ENCODE data around the gene UTRN. TPM values are rescaled to one million over a fixed set of nuclear protein-coding genes. Genes with fewer than 3 reads are reported as not detected.
A peak's percentile ranks its signal among the peaks of the same experiment; 100 is the strongest.

Gene UTRN
- 93.2 and 130 TPM in 2 replicates for total RNA-seq
- 37.8 and 43.9 TPM in 2 replicates for polyA plus RNA-seq
- polyA plus RNA-seq (2012) = 25.5 and 37.2 TPM in 2 replicates
- polyA minus RNA-seq (ENCODE audit: low replicate concordance) = 72.9 and 86.0 TPM in 2 replicates

DNA sequence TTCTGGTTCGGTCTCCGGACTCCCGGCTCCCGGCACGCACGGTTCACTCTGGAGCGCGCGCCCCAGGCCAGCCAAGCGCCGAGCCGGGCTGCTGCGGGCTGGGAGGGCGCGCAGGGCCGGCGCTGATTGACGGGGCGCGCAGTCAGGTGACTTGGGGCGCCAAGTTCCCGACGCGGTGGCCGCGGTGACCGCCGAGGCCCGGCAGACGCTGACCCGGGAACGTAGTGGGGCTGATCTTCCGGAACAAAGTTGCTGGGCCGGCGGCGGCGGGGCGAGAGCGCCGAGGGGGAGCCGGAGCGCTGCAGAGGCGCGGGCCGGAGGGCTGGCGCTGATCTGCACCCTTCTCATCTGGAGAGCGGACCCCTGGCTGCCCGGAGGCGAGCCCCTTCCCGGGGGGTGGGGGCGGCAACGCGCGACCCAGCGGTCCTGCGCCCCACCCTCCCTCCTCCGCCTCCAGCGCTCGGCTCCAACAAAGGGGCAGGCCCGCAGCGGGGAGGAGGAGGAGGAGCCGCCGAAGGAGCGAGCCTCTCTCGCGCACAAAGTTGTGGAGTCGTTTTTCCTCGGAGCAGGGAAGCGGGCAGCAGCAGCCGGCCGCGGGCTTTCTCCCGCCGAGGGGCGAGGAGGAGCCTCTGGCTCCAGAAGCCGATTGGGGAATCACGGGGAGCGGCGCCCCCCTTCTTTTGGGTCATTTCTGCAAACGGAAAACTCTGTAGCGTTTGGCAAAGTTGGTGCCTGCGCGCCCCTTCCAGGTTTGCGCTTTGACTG, at the start of gene UTRN:
Gene UTRN (plus strand): TSS at position 553 of the 765 bp plus-strand sequence. CDS start 6,494 bp downstream, outside the sequence.
- peak; percentile 85 to 87 for DNase-seq (ENCODE audit: low read depth in 2 of 2)
- Histone ChIP-seq H3K4me1 (ENCODE audit: control insufficient read depth, extremely low read depth, insufficient read depth, low read length) (no peaks in the 10 kb centered on the region), H3K79me2 (ENCODE audit: control insufficient read depth, insufficient read depth, low read length) (peaks cover 23% of the 10 kb centered on the region)

DNA sequence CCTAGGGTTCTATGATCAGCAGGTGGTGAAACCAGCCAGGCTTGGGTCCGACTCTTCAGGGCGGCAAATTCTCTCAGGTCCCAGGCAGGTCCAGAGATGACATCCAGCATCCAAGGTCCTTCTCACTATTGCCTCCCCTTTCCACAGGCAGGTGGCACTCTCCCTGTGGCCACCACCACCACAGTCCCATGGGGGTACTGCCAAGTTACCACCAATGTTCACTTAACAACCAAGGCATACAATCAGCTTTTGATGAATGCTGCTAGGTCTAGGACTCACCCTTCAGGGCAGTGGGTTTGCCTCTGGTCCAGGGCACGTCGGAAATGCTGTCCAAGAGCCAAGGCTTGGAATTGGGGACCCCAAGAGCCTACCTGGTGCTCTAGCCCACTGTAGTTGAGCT, 40.4 kb upstream of the UTRN start:
- Histone ChIP-seq H3K4me3 (replicated peaks in 1 of 4; ENCODE audit: control extremely low read depth in 1 of 4, insufficient read depth in 1 of 4, low read depth in 3 of 4, low read length in 4 of 4) (no peak overlapping the region), H3K36me3 (ENCODE audit: control insufficient read depth, insufficient read depth, low read length) (no peaks in the 10 kb centered on the region), H4K20me1 (ENCODE audit: control insufficient read depth, extremely low read depth, insufficient read depth, low read length) (no peaks in the 10 kb centered on the region), H2AFZ (ENCODE audit: low read length) (no peak overlapping the region), H3K27ac (ENCODE audit: insufficient read depth, low read length) (no peak overlapping the region), H3K79me2 (ENCODE audit: control insufficient read depth, insufficient read depth, low read length) (no peaks in the 10 kb centered on the region), H3K4me2 (ENCODE audit: extremely low read depth, insufficient read depth, low read length) (no peak overlapping the region), H3K9me3 (ENCODE audit: control insufficient read depth, insufficient read depth, low read depth, low read length) (no peaks in the 10 kb centered on the region), H3K4me1 (ENCODE audit: control insufficient read depth, extremely low read depth, insufficient read depth, low read length) (peaks cover 5% of the 10 kb centered on the region), H3K9ac (ENCODE audit: insufficient read depth, low read length) (no peak overlapping the region), H3K27me3 (ENCODE audit: control insufficient read depth, insufficient read depth, low read length) (no peaks in the 10 kb centered on the region)
- TF ChIP-seq, protein P1, sequence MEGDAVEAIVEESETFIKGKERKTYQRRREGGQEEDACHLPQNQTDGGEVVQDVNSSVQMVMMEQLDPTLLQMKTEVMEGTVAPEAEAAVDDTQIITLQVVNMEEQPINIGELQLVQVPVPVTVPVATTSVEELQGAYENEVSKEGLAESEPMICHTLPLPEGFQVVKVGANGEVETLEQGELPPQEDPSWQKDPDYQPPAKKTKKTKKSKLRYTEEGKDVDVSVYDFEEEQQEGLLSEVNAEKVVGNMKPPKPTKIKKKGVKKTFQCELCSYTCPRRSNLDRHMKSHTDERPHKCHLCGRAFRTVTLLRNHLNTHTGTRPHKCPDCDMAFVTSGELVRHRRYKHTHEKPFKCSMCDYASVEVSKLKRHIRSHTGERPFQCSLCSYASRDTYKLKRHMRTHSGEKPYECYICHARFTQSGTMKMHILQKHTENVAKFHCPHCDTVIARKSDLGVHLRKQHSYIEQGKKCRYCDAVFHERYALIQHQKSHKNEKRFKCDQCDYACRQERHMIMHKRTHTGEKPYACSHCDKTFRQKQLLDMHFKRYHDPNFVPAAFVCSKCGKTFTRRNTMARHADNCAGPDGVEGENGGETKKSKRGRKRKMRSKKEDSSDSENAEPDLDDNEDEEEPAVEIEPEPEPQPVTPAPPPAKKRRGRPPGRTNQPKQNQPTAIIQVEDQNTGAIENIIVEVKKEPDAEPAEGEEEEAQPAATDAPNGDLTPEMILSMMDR (conservative IDR thresholded peaks at IDR 0.05 in 1 of 2, IDR thresholded peaks at IDR 0.05 in 1 of 2; ENCODE audit: low read depth in 1 of 2, low read length in 2 of 2) = no peak
- no peak for TF ChIP-seq EZH2 (IDR thresholded peaks at IDR 0.05; ENCODE audit: low read length, missing control alignments)
- DNase-seq (ENCODE audit: low read depth in 2 of 2) = no peak

More for the DNA sequence above, at the start of gene UTRN:
- H3K4me2 ChIP-seq (ENCODE audit: extremely low read depth, insufficient read depth, low read length) = peak within 1 kb of the TSS; percentile 81
- TF ChIP-seq, protein P1 (conservative IDR thresholded peaks at IDR 0.05 in 1 of 2, IDR thresholded peaks at IDR 0.05 in 1 of 2; ENCODE audit: low read depth in 1 of 2, low read length in 2 of 2) = no peak
- TF ChIP-seq EZH2 (IDR thresholded peaks at IDR 0.05; ENCODE audit: low read length, missing control alignments) = no peak
- H3K27me3 ChIP-seq (ENCODE audit: control insufficient read depth, insufficient read depth, low read length) = no peaks in the 10 kb centered on the region
- H3K9ac ChIP-seq (ENCODE audit: insufficient read depth, low read length) = peak within 1 kb of the TSS; percentile 86
- peak within 1 kb of the TSS; percentile 45 to 92 (median 74) for H3K4me3 ChIP-seq (replicated peaks in 1 of 4; ENCODE audit: control extremely low read depth in 1 of 4, insufficient read depth in 1 of 4, low read depth in 3 of 4, low read length in 4 of 4)
- peak within 1 kb of the TSS; percentile 79 for H3K27ac ChIP-seq (ENCODE audit: insufficient read depth, low read length)
- H2AFZ ChIP-seq (ENCODE audit: low read length) = peak within 1 kb of the TSS; percentile 71
- H4K20me1 ChIP-seq (ENCODE audit: control insufficient read depth, extremely low read depth, insufficient read depth, low read length) = no peaks in the 10 kb centered on the region
- H3K36me3 ChIP-seq (ENCODE audit: control insufficient read depth, insufficient read depth, low read length) = no peaks in the 10 kb centered on the region
- no peaks in the 10 kb centered on the region for H3K9me3 ChIP-seq (ENCODE audit: control insufficient read depth, insufficient read depth, low read depth, low read length)

DNA sequence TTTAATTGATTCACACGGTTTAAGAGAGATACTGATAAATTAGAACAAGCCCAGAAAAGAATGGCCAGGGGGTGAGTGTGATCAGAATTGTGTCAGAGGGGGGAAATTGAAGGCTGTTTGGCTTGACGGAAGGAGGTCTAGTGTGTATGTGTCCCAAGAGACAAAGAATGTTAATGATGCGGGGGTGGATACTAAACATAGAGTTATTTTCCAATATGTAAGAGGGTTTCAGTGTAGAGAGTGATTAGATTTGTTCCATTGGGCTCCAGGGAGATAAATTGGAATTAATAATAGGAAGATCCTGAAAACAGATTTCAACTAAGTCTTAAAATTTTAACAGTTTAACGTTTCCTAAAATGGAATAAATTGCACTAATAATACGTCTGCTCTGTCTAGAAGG, 38.1 kb upstream of the UTRN start:
- H3K36me3 ChIP-seq (ENCODE audit: control insufficient read depth, insufficient read depth, low read length) = no peaks in the 10 kb centered on the region
- H2AFZ ChIP-seq (ENCODE audit: low read length) = no peak overlapping the region
- H4K20me1 ChIP-seq (ENCODE audit: control insufficient read depth, extremely low read depth, insufficient read depth, low read length) = no peaks in the 10 kb centered on the region
- DNase-seq (ENCODE audit: low read depth in 2 of 2) = peak in 1 of 2 donors; percentile 17
- H3K9me3 ChIP-seq (ENCODE audit: control insufficient read depth, insufficient read depth, low read depth, low read length) = no peaks in the 10 kb centered on the region
- H3K4me2 ChIP-seq (ENCODE audit: extremely low read depth, insufficient read depth, low read length) = no peak overlapping the region
- TF ChIP-seq, protein P1 (conservative IDR thresholded peaks at IDR 0.05 in 1 of 2, IDR thresholded peaks at IDR 0.05 in 1 of 2; ENCODE audit: low read depth in 1 of 2, low read length in 2 of 2) = no peak
- TF ChIP-seq EZH2 (IDR thresholded peaks at IDR 0.05; ENCODE audit: low read length, missing control alignments) = no peak
- H3K4me3 ChIP-seq (replicated peaks in 1 of 4; ENCODE audit: control extremely low read depth in 1 of 4, insufficient read depth in 1 of 4, low read depth in 3 of 4, low read length in 4 of 4) = no peak overlapping the region
- peaks cover 6% of the 10 kb centered on the region for H3K4me1 ChIP-seq (ENCODE audit: control insufficient read depth, extremely low read depth, insufficient read depth, low read length)
- H3K27ac ChIP-seq (ENCODE audit: insufficient read depth, low read length) = no peak overlapping the region
- H3K9ac ChIP-seq (ENCODE audit: insufficient read depth, low read length) = no peak overlapping the region
- no peaks in the 10 kb centered on the region for H3K27me3 ChIP-seq (ENCODE audit: control insufficient read depth, insufficient read depth, low read length)
- H3K79me2 ChIP-seq (ENCODE audit: control insufficient read depth, insufficient read depth, low read length) = no peaks in the 10 kb centered on the region
